Activated B cell treated with CpG ODN at 0.5 μM for 24 hours (primary cell): ENCODE data around the gene HDAC9. TPM values are rescaled to one million over a fixed set of nuclear protein-coding genes. Genes with fewer than 3 reads are reported as not detected.

Experiments
- ATAC-seq: fragments of 200-7000 bp; cut with Tn5 transposase; one replicate; pipeline ENCODE4 v1.10.0; 2021; ENCODE audit warnings: low read depth, mild to moderate bottlenecking, moderate library complexity
- CTCF ChIA-PET: fragments of 350-600 bp; sonication (Branson Sonifier 250); formaldehyde crosslinking; loops from one replicate; lab custom pipeline; 2021; ENCODE audit warnings: antibody characterized with exemption; lab: Charles Lee
- POLR2A ChIA-PET: fragments of 350-600 bp; sonication (Branson Sonifier 250); formaldehyde crosslinking; loops from one replicate; lab custom pipeline; 2021; ENCODE audit warnings: antibody characterized with exemption; lab: Charles Lee
- DNase-seq: peaks from one replicate; pipeline ENCODE4 v3.0.0; 2022
- H3K27ac Mint-ChIP-seq: one replicate; pipeline ENCODE4 v1.8.0; 2020; ENCODE audit warnings: mixed read lengths
- H3K27me3 Mint-ChIP-seq: one replicate; pipeline ENCODE4 v1.8.0; 2021; ENCODE audit warnings: mixed read lengths
- H3K36me3 Mint-ChIP-seq: one replicate; pipeline ENCODE4 v1.8.0; 2021; ENCODE audit warnings: low read depth, mixed read lengths
- H3K4me1 Mint-ChIP-seq: one replicate; pipeline ENCODE4 v1.8.0; 2021; ENCODE audit warnings: mixed read lengths
- H3K4me3 Mint-ChIP-seq: one replicate; pipeline ENCODE4 v1.8.0; 2020; ENCODE audit warnings: mild to moderate bottlenecking, mixed read lengths
- H3K9me3 Mint-ChIP-seq: one replicate; pipeline ENCODE4 v1.8.0; 2020; ENCODE audit warnings: mixed read lengths
- CTCF ChIP-seq: fragments of 200-600 bp; IDR thresholded peaks from one replicate; pipeline ENCODE4 v1.8.0; 2022; ENCODE audit warnings: antibody characterized with exemption, mild to moderate bottlenecking
- intact Hi-C: fragments of 100-400 bp; cut with micrococcal nuclease; formaldehyde crosslinking; loops from one replicate; pipeline ENCODE4 v1.15.1; 2024
- total RNA-seq: library from RNA; stranded (reverse); gene quantifications from 2 replicates; pipeline ENCODE4 v1.2.3, GENCODE V29; 2022

HDAC9 gene
- total RNA-seq, 1 donor from 2014 or later, result 149 TPM

DNA sequence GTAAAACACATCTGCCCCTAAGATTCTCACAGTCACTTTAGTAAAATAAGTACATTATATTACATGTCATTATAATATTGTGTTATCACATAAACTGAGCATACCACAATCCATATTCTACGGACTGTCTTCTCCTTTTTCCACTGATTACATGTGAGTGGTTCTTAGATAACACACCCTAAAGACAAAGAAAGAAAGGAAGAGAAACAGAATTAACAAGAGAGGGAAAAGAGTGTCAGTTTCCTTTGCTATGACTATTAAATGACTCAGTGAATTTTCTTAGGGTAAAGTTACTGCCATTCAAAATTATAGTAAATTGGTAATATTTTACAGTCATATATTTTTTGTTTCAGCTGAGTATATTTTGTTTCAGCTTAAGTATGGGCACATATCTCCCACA is 353.6 kb downstream of the HDAC9 start:
- no peak for ATAC-seq
- no peak for DNase-seq
- Mint-ChIP-seq H3K4me1 (no peaks in the 10 kb centered on the region), H3K9me3 (no peaks in the 10 kb centered on the region), H3K36me3 (no peaks in the 10 kb centered on the region), H3K4me3 (no peak overlapping the region), H3K27me3 (no peaks in the 10 kb centered on the region), H3K27ac (no peak overlapping the region)
- intact Hi-C loops, result no loop called here
- POLR2A ChIA-PET, result no interaction called here
- TF ChIP-seq CTCF, result no peak
- CTCF ChIA-PET, result no interaction called here

DNA sequence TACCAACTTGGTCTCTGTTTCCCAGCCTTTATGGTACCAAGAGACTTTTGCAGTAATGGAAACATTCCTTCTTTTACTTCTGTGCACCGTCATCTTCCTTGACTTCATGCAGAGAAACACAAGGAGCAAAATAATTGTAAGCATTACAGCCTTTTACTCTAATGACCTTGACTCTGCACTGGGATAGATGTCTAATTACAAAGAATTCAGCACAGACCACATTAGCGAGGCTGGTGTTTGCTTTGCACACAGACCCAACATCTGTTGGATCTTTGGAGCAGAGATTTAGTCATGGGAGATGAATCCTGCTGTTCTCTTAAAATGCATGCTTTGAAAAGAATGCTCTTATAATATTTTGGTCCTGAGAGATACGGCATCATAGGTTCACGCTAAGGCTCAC is 360.2 kb downstream of the HDAC9 start:
- no peaks in the 10 kb centered on the region for H3K36me3 Mint-ChIP-seq
- POLR2A ChIA-PET, result no interaction called here
- peaks cover 1% of the 10 kb centered on the region for H3K4me1 Mint-ChIP-seq
- DNase-seq, result no peak
- H3K27ac Mint-ChIP-seq, result no peak overlapping the region
- H3K27me3 Mint-ChIP-seq, result no peaks in the 10 kb centered on the region
- no peak for ATAC-seq
- intact Hi-C loops, result no loop called here
- CTCF ChIA-PET, result no interaction called here
- TF ChIP-seq CTCF, result no peak
- H3K4me3 Mint-ChIP-seq, result no peak overlapping the region
- H3K9me3 Mint-ChIP-seq, result peaks cover 4% of the 10 kb centered on the region

DNA sequence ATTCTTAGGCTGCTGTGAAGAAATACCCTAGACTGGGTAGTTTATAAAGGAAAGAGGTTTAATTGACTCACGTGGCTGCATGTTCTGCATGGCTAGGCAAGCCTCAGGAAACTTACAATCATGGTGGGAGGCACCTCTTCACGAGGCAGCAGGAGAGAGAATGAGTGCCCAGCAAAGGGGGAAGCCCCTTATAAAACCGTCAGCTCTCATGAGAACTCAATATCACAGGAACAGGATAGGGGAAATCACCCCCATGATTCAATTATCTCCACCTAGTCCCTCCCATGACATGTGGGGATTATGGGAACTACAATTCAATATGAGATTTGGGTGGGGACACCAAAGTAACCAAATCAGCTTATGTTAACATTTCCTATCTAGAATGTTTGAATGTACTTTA is 362.7 kb downstream of the HDAC9 start:
- ChIA-PET POLR2A (no interaction called here), CTCF (no interaction called here)
- no peak overlapping the region for H3K4me3 Mint-ChIP-seq
- H3K36me3 Mint-ChIP-seq, result no peaks in the 10 kb centered on the region
- DNase-seq (no peak), ATAC-seq (no peak)
- H3K4me1 Mint-ChIP-seq, result peaks cover 1% of the 10 kb centered on the region
- no peak overlapping the region for H3K27ac Mint-ChIP-seq
- intact Hi-C loops, result no loop called here
- no peaks in the 10 kb centered on the region for H3K27me3 Mint-ChIP-seq
- peaks cover 4% of the 10 kb centered on the region for H3K9me3 Mint-ChIP-seq
- TF ChIP-seq CTCF, result no peak

DNA sequence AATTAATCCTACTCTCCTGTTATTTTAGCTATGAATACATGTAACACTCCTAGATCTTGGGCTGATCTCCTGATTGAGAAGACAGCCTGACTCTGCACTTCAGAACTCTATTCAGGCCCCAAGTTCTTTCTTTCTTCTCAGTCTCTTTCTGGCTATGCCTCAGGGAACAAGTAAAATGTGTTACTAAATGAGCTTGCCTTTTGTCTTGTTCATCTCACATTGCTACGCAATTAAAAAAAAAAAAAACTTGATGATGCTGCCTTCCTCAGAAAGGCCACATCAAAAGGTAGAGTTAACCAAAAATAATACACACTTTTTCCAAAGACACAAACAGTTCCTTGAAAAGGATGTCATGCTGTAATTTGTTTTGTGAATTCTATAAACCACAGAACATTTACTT is 363.8 kb downstream of the HDAC9 start:
- POLR2A ChIA-PET, result no interaction called here

GRCh38 chr7:18860221-18860620 is 364.7 kb downstream of the HDAC9 start:
- intact Hi-C loops, result no loop called here
- Mint-ChIP-seq H3K9me3 (peaks cover 4% of the 10 kb centered on the region), H3K27ac (no peak overlapping the region), H3K4me3 (no peak overlapping the region), H3K36me3 (no peaks in the 10 kb centered on the region), H3K27me3 (no peaks in the 10 kb centered on the region), H3K4me1 (peaks cover 1% of the 10 kb centered on the region)
- TF ChIP-seq CTCF, result no peak
- POLR2A ChIA-PET, result no interaction called here
- DNase-seq (no peak), ATAC-seq (no peak)
- CTCF ChIA-PET, result no interaction called here

More for the DNA sequence above, 363.8 kb downstream of the HDAC9 start:
- CTCF ChIA-PET, result no interaction called here
- H3K27me3 Mint-ChIP-seq, result no peaks in the 10 kb centered on the region
- no peak for TF ChIP-seq CTCF
- no peaks in the 10 kb centered on the region for H3K36me3 Mint-ChIP-seq
- no peak overlapping the region for H3K27ac Mint-ChIP-seq
- intact Hi-C loops, result no loop called here
- peaks cover 1% of the 10 kb centered on the region for H3K4me1 Mint-ChIP-seq
- no peak overlapping the region for H3K4me3 Mint-ChIP-seq
- DNase-seq (no peak), ATAC-seq (no peak)
- H3K9me3 Mint-ChIP-seq, result peaks cover 4% of the 10 kb centered on the region
